Naive B cell (primary cell): ENCODE data around the gene BCAM. TPM values are rescaled to one million over a fixed set of nuclear protein-coding genes. Genes with fewer than 3 reads are reported as not detected.
A peak's percentile ranks its signal among the peaks of the same experiment; 100 is the strongest.

Experiments
- ATAC-seq, 2 donors: fragments of 150-1000 bp; cut with Tn5 transposase; 2 replicates each; pipeline ENCODE4 v1.10.0; 2021; ENCODE audit warnings: low read depth in 2 of 2, mild to moderate bottlenecking in 2 of 2, moderate library complexity in 2 of 2
- DNase-seq: peaks from one replicate; pipeline ENCODE4 v3.0.0; 2022
- H3K27ac Mint-ChIP-seq, 6 donors: one replicate each; pipeline ENCODE4 v1.8.0; 2020 to 2022; ENCODE audit warnings: mild to moderate bottlenecking in 6 of 6, mixed read lengths in 6 of 6, moderate library complexity in 5 of 6, inconsistent platforms in 2 of 6
- H3K27me3 Mint-ChIP-seq, 3 donors: one replicate each; pipeline ENCODE4 v1.8.0; 2021 to 2022; ENCODE audit warnings: mixed read lengths in 3 of 3, mild to moderate bottlenecking in 1 of 3
- H3K36me3 Mint-ChIP-seq, 2 donors: one replicate each; pipeline ENCODE4 v1.8.0; 2020 to 2022; ENCODE audit warnings: mixed read lengths in 2 of 2, inconsistent platforms in 1 of 2, mild to moderate bottlenecking in 1 of 2
- H3K4me1 Mint-ChIP-seq, 3 donors: one replicate each; pipeline ENCODE4 v1.8.0; 2020 to 2022; ENCODE audit warnings: mixed read lengths in 3 of 3, inconsistent platforms in 1 of 3, mild to moderate bottlenecking in 1 of 3, moderate library complexity in 1 of 3
- H3K4me3 Mint-ChIP-seq, 8 donors: one replicate each; pipeline ENCODE4 v1.8.0; 2020 to 2022; ENCODE audit warnings: mild to moderate bottlenecking in 8 of 8, mixed read lengths in 8 of 8, moderate library complexity in 8 of 8, inconsistent platforms in 2 of 8
- H3K9me3 Mint-ChIP-seq, 7 donors: one replicate each; pipeline ENCODE4 v1.8.0; 2020 to 2022; ENCODE audit warnings: mixed read lengths in 7 of 7, mild to moderate bottlenecking in 5 of 7, inconsistent platforms in 2 of 7, moderate library complexity in 1 of 7
- polyA plus RNA-seq, 6 donors: library from polyadenylated mRNA; unstranded; fragments of 300-500 nt; fragmentation: Illumina TruSeq; gene quantifications; one replicate each; pipeline ENCODE4 v1.2.3, GENCODE V29; 2021; ENCODE audit warnings: low read depth in 6 of 6

Gene BCAM
- polyA plus RNA-seq, 6 donors from 2014 or later = not detected

- ATAC-seq (no peak), DNase-seq (no peak)
- Mint-ChIP-seq H3K4me1 (peaks cover 0 to 2% (median 0%) of the 10 kb centered on the region in 3 donors), H3K4me3 (no peak overlapping the region), H3K27ac (no peak overlapping the region), H3K36me3 (no peaks in the 10 kb centered on the region), H3K27me3 (peaks cover 7 to 30% (median 18%) of the 10 kb centered on the region in 3 donors), H3K9me3 (no peaks in the 10 kb centered on the region)
Measured at GRCh38 chr19:44839276-44839675, 30.4 kb downstream of the BCAM start.

GRCh38 chr19:44840811-44841210 lies 31.9 kb downstream of the BCAM start:
- Mint-ChIP-seq H3K27me3 (peaks cover 6 to 33% (median 23%) of the 10 kb centered on the region in 3 donors), H3K4me3 (no peak overlapping the region), H3K27ac (no peak overlapping the region), H3K9me3 (peaks cover 0 to 9% (median 6%) of the 10 kb centered on the region in 7 donors), H3K36me3 (peaks cover 0 to 11% of the 10 kb centered on the region in 2 donors), H3K4me1 (peaks cover 12 to 14% (median 13%) of the 10 kb centered on the region in 3 donors)
- ATAC-seq = no peak
- DNase-seq = no peak

- peaks cover 6 to 33% (median 23%) of the 10 kb centered on the region in 3 donors for H3K27me3 Mint-ChIP-seq
- DNase-seq (no peak), ATAC-seq (no peak)
- H3K9me3 Mint-ChIP-seq = peaks cover 0 to 9% (median 6%) of the 10 kb centered on the region in 7 donors
- H3K4me3 Mint-ChIP-seq = no peak overlapping the region
- H3K4me1 Mint-ChIP-seq = peaks cover 14 to 16% (median 16%) of the 10 kb centered on the region in 3 donors
- peaks cover 0 to 12% of the 10 kb centered on the region in 2 donors for H3K36me3 Mint-ChIP-seq
- H3K27ac Mint-ChIP-seq = no peak overlapping the region
Measured at GRCh38 chr19:44841231-44841630, 32.3 kb downstream of the BCAM start.

GRCh38 chr19:44845286-44845611 lies 36.3 kb downstream of the BCAM start:
- Mint-ChIP-seq H3K9me3 (peaks cover 0 to 9% (median 6%) of the 10 kb centered on the region in 7 donors), H3K27me3 (peaks cover 12 to 50% (median 44%) of the 10 kb centered on the region in 3 donors), H3K36me3 (peaks cover 0 to 12% of the 10 kb centered on the region in 2 donors), H3K4me3 (peak overlapping the region; percentile 70 to 95 (median 90)), H3K4me1 (peaks cover 26 to 35% (median 29%) of the 10 kb centered on the region in 3 donors), H3K27ac (peak overlapping the region in 5 of 6 donors; percentile 12 to 94 (median 84))
- no peak for DNase-seq
- no peak for ATAC-seq

- Mint-ChIP-seq H3K27ac (peak within 1 kb of the TSS; percentile 12 to 94 (median 80)), H3K27me3 (peaks cover 12 to 53% (median 47%) of the 10 kb centered on the region in 3 donors), H3K4me3 (peak within 1 kb of the TSS; percentile 80 to 95 (median 90)), H3K36me3 (peaks cover 0 to 12% of the 10 kb centered on the region in 2 donors), H3K4me1 (peaks cover 26 to 35% (median 29%) of the 10 kb centered on the region in 3 donors), H3K9me3 (peaks cover 0 to 9% (median 6%) of the 10 kb centered on the region in 7 donors)
- DNase-seq (peak; percentile 51), ATAC-seq (peak; percentile 52 to 57)
Measured at GRCh38 chr19:44845612-44846454, 36.9 kb downstream of the BCAM start, which contains the start of gene NECTIN2. Gene NECTIN2 (plus strand): TSS chr19:44846297. CDS start chr19:44846526, 229 bp downstream.

GRCh38 chr19:44846455-44847143 lies 37.7 kb downstream of the BCAM start:
- H3K27me3 Mint-ChIP-seq = peaks cover 12 to 59% (median 54%) of the 10 kb centered on the region in 3 donors
- DNase-seq = no peak

GRCh38 chr19:44847144-44848035 lies 38.5 kb downstream of the BCAM start:
- no peak for ATAC-seq
- Mint-ChIP-seq H3K4me1 (peaks cover 26 to 38% (median 29%) of the 10 kb centered on the region in 3 donors), H3K9me3 (peaks cover 0 to 9% (median 6%) of the 10 kb centered on the region in 7 donors), H3K36me3 (peaks cover 0 to 12% of the 10 kb centered on the region in 2 donors), H3K4me3 (peak overlapping the region; percentile 70 to 95 (median 84)), H3K27me3 (peaks cover 12 to 67% (median 62%) of the 10 kb centered on the region in 3 donors), H3K27ac (peak overlapping the region in 5 of 6 donors; percentile 12 to 87 (median 27))
- no peak for DNase-seq

More at GRCh38 chr19:44846455-44847143, 37.7 kb downstream of the BCAM start:
- Mint-ChIP-seq H3K27ac (peak overlapping the region in 1 of 6 donors; percentile 12), H3K36me3 (peaks cover 0 to 12% of the 10 kb centered on the region in 2 donors), H3K4me1 (peaks cover 26 to 38% (median 29%) of the 10 kb centered on the region in 3 donors), H3K9me3 (peaks cover 0 to 9% (median 6%) of the 10 kb centered on the region in 7 donors), H3K4me3 (peak overlapping the region; percentile 70 to 95 (median 84))
- no peak for ATAC-seq

- Mint-ChIP-seq H3K36me3 (peaks cover 0 to 12% of the 10 kb centered on the region in 2 donors), H3K27me3 (peaks cover 12 to 71% (median 67%) of the 10 kb centered on the region in 3 donors), H3K4me3 (peak overlapping the region in 7 of 8 donors; percentile 37 to 80 (median 58)), H3K4me1 (peaks cover 26 to 38% (median 29%) of the 10 kb centered on the region in 3 donors), H3K9me3 (peaks cover 0 to 9% (median 6%) of the 10 kb centered on the region in 7 donors), H3K27ac (no peak overlapping the region)
- DNase-seq (no peak), ATAC-seq (no peak)
Measured at GRCh38 chr19:44848036-44848811, 39.3 kb downstream of the BCAM start.

GRCh38 chr19:44848812-44849447 lies 40.0 kb downstream of the BCAM start:
- Mint-ChIP-seq H3K4me1 (peaks cover 26 to 38% (median 29%) of the 10 kb centered on the region in 3 donors), H3K4me3 (peak overlapping the region in 4 of 8 donors; percentile 41 to 80 (median 74)), H3K27ac (peak overlapping the region in 1 of 6 donors; percentile 81), H3K27me3 (peaks cover 16 to 78% (median 72%) of the 10 kb centered on the region in 3 donors), H3K36me3 (peaks cover 0 to 12% of the 10 kb centered on the region in 2 donors), H3K9me3 (peaks cover 0 to 9% (median 6%) of the 10 kb centered on the region in 7 donors)
- DNase-seq (no peak), ATAC-seq (no peak)

- Mint-ChIP-seq H3K4me3 (no peak overlapping the region), H3K27ac (peak overlapping the region in 1 of 6 donors; percentile 49), H3K36me3 (peaks cover 0 to 2% of the 10 kb centered on the region in 2 donors), H3K9me3 (peaks cover 0 to 3% (median under 1%) of the 10 kb centered on the region in 7 donors), H3K27me3 (peaks cover 12 to 67% (median 62%) of the 10 kb centered on the region in 3 donors), H3K4me1 (peaks cover 14 to 29% (median 17%) of the 10 kb centered on the region in 3 donors)
- ATAC-seq (no peak), DNase-seq (no peak)
Measured at GRCh38 chr19:44850641-44851109, 41.8 kb downstream of the BCAM start.

- Mint-ChIP-seq H3K36me3 (no peaks in the 10 kb centered on the region), H3K4me1 (peaks cover 11 to 24% (median 15%) of the 10 kb centered on the region in 3 donors), H3K9me3 (peaks cover 0 to 3% (median 0%) of the 10 kb centered on the region in 7 donors), H3K27me3 (peaks cover 11 to 64% (median 59%) of the 10 kb centered on the region in 3 donors), H3K4me3 (no peak overlapping the region), H3K27ac (peak overlapping the region in 2 of 6 donors; percentile 20 to 38)
- ATAC-seq = no peak
- no peak for DNase-seq
Measured at GRCh38 chr19:44851427-44851826, 42.5 kb downstream of the BCAM start.
